ENCODE measurements around the gene ARHGEF2. TPM values are rescaled to one million over a fixed set of nuclear protein-coding genes. Genes with fewer than 3 reads are reported as not detected.
A peak's percentile ranks its signal among the peaks of the same experiment; 100 is the strongest.

ARHGEF2 gene
- total RNA-seq, 1 donor from 2014 or later: 89.7 TPM

DNA sequence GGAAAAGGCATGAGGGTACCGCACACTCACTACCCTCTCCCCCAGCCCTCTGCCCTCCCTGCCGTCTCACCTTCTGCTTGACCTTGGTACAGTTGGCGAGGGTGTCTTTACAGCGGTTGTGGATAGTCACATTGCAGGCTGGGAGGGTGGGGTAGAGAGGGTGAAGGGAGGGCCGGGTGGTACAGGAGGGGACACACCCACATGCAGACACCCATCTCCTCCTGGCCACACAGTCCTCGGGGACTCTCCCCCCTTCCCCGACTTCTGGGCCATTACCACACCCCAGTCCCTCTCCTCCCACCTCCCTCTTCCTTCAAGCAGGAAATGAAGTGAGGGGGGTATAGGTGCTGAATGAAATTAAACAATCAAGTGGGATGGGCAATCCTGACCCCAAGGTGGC lies 11.6 kb downstream of the ARHGEF2 start:
- TF ChIP-seq, protein P1, sequence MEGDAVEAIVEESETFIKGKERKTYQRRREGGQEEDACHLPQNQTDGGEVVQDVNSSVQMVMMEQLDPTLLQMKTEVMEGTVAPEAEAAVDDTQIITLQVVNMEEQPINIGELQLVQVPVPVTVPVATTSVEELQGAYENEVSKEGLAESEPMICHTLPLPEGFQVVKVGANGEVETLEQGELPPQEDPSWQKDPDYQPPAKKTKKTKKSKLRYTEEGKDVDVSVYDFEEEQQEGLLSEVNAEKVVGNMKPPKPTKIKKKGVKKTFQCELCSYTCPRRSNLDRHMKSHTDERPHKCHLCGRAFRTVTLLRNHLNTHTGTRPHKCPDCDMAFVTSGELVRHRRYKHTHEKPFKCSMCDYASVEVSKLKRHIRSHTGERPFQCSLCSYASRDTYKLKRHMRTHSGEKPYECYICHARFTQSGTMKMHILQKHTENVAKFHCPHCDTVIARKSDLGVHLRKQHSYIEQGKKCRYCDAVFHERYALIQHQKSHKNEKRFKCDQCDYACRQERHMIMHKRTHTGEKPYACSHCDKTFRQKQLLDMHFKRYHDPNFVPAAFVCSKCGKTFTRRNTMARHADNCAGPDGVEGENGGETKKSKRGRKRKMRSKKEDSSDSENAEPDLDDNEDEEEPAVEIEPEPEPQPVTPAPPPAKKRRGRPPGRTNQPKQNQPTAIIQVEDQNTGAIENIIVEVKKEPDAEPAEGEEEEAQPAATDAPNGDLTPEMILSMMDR (conservative IDR thresholded peaks at IDR 0.05; ENCODE audit: low read depth, low read length): no peak
- no peak overlapping the region for H3K4me3 ChIP-seq (ENCODE audit: low read depth, low read length)
- DNase-seq (ENCODE audit: low read depth): no peak

GRCh38 chr1:155966135-155966534 lies 12.2 kb downstream of the ARHGEF2 start:
- TF ChIP-seq, protein P1 (conservative IDR thresholded peaks at IDR 0.05; ENCODE audit: low read depth, low read length): peak; percentile 31
- DNase-seq (ENCODE audit: low read depth): no peak
- H3K4me3 ChIP-seq (ENCODE audit: low read depth, low read length): no peak overlapping the region

GRCh38 chr1:155964193-155964592 lies 14.2 kb downstream of the ARHGEF2 start:
- no peak for DNase-seq (ENCODE audit: low read depth)
- H3K4me3 ChIP-seq (ENCODE audit: low read depth, low read length): no peak overlapping the region
- TF ChIP-seq, protein P1 (conservative IDR thresholded peaks at IDR 0.05; ENCODE audit: low read depth, low read length): no peak

DNA sequence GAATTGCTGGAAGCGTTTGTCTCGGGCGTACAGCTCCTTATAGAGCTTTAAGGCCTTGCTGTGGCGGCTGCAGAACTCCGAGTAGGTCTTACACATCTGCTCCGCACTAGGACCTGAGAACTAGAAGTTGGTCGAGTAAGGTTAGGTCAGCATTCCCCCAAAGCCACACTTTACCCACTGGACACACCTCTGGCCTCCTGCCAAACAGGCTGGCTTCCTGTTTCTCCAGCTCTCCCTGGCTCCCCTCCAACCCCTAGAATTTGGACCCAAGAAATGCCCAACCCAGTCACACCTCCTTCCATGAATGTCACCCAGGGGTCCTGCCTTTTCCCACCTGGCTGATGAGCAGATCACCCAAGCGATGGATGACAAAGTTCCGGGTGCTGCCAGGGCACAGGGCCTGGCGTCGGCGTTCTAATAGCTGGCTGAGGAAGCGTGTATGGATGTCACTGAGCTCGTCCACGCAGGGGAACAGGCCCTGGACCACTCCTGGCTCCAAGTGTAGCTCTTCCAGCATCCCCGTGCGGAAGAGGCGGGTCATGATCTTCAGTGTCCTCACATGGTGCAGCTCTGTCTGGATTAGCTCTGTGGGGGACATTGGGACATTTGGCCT lies 15.6 kb downstream of the ARHGEF2 start:
- TF ChIP-seq, protein P1 (conservative IDR thresholded peaks at IDR 0.05; ENCODE audit: low read depth, low read length): no peak
- DNase-seq (ENCODE audit: low read depth): no peak
- no peak overlapping the region for H3K4me3 ChIP-seq (ENCODE audit: low read depth, low read length)

- TF ChIP-seq, protein P1 (conservative IDR thresholded peaks at IDR 0.05; ENCODE audit: low read depth, low read length): peak; percentile 55
- H3K4me3 ChIP-seq (ENCODE audit: low read depth, low read length): no peak overlapping the region
- peak; percentile 77 for DNase-seq (ENCODE audit: low read depth)
Measured at GRCh38 chr1:155961937-155962336, 16.4 kb downstream of the ARHGEF2 start.

DNA sequence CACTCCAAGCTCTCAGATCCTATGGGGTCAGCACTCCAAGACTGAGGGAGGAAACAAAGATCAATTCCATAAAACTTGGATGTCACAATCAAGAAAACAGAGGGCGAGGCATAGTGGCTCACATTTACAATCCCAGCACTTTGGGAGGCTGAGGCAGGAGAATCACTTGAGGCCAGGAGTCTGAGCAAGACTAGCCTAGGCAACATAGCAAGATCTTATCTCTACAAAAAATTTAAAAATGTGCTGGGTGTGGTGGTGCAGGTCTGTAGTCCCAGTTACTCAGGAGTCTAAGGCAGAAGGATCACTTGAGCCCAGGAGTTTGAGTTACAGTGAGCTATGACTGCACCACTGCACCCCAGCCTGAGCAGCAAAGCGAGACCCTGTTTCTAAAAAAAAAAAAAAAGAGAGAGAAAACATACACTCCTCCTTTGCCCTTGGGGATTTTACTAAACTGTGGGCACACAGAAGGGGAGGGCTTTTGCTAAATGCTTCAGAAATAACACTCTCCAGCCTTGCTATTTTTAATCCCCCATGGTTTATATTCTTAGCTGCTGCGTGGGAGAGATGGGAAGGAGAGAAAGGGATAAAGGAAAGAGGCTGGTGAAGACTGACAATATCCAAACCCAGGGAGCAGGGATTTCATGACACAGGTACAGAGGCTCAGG lies 18.1 kb downstream of the ARHGEF2 start:
- no peak for DNase-seq (ENCODE audit: low read depth)
- no peak overlapping the region for H3K4me3 ChIP-seq (ENCODE audit: low read depth, low read length)
- TF ChIP-seq, protein P1 (conservative IDR thresholded peaks at IDR 0.05; ENCODE audit: low read depth, low read length): no peak
